Measurements from ENCODE around the gene LGALS7. TPM values are rescaled to one million over a fixed set of nuclear protein-coding genes. Genes with fewer than 3 reads are reported as not detected.
"Not testable (repeated sequence)": the region's sequence is repeated elsewhere in the genome, so short reads cannot be mapped to it uniquely, and the experiment has no call there.

The LGALS7 gene
- total RNA-seq, 2 donors from 2014 or later = not detected

DNA sequence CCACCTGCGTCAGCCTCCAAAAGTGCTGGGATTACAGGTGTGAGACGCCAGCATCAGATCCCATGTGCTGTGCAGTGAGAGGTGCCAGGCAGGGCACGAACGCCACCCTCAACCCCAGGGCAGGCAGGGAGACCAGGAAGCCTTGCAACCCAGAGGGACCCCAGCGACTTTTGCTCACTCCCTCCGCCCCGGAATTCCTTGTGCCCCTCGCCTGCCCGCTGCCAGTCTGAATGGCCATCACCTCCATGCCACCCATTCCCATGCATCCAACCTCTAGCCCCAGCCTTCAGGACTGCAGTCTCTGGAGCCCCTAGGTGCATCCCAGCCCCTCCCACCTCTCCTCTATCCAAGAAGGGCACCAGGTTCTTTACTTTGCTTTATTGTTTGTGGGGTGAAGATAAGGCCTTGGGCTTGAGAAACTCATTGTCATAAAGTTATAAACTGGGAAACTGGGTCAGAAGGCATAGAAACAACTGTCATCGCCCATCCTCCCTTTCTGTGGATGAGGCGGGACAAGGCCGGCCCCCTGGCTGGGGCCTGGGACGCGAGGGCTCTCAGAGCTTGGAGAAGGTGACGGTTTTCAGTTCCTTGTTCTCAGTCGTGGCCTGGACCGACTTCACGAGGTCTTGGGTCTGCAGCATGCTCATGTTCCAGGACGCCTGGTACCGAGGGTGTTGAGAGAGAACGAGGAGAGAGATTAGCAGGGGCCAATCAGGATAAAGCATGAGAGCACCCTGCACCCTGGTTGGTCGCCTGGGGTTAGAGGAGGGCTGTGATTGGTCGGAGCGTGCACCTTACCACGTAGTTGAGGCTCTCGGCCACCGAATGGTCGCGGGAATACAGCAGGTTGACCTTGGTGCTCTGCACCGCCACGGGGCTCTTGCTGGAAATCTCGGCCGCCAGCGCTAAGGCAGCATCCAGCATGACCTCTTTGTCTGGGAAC is 42.0 kb upstream of the LGALS7 start:
- Histone ChIP-seq H3K27me3 (no peaks in the 10 kb centered on the region), H3K9me3 (no peaks in the 10 kb centered on the region), H3K27ac (peak overlapping the region; percentile 93), H3K9ac (ENCODE audit: low read depth in 2 of 2, low read length in 2 of 2) (peak overlapping the region; percentile 30 to 85), H3K4me1 (peaks cover 8% of the 10 kb centered on the region), H3K36me3 (peaks cover 7% of the 10 kb centered on the region), H3K4me3 (no peak overlapping the region)
- intact Hi-C loops (cut with DNase I) = no loop called here
- TF ChIP-seq, protein P1, sequence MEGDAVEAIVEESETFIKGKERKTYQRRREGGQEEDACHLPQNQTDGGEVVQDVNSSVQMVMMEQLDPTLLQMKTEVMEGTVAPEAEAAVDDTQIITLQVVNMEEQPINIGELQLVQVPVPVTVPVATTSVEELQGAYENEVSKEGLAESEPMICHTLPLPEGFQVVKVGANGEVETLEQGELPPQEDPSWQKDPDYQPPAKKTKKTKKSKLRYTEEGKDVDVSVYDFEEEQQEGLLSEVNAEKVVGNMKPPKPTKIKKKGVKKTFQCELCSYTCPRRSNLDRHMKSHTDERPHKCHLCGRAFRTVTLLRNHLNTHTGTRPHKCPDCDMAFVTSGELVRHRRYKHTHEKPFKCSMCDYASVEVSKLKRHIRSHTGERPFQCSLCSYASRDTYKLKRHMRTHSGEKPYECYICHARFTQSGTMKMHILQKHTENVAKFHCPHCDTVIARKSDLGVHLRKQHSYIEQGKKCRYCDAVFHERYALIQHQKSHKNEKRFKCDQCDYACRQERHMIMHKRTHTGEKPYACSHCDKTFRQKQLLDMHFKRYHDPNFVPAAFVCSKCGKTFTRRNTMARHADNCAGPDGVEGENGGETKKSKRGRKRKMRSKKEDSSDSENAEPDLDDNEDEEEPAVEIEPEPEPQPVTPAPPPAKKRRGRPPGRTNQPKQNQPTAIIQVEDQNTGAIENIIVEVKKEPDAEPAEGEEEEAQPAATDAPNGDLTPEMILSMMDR (IDR thresholded peaks at IDR 0.05) = no peak
- peak; percentile 77 for DNase-seq

DNA sequence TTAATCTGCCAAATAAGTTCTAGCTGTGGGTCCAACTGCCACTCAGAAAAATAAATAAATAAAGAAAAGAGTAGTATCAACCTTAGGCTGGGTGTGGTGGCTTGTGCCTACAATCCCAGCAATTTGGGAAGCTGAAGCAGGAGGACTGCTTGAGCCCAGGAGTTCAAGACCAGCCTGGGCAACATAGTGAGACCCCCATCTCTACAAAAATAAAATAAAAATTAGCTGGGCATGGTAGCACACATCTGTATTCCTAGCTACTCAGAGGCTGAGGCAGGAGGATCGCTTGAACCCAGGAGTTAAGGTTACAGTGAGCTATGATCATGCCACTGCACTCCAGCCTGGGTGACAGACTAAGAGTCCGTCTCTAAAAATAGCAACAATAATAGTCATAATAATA is 40.6 kb upstream of the LGALS7 start:
- not testable (repeated sequence) for H3K4me1 ChIP-seq, H3K27me3 ChIP-seq, DNase-seq, H3K36me3 ChIP-seq, H3K9me3 ChIP-seq, H3K4me3 ChIP-seq
- Histone ChIP-seq H3K27ac (peak overlapping the region; percentile 93), H3K9ac (ENCODE audit: low read depth in 2 of 2, low read length in 2 of 2) (peak overlapping the region in 1 of 2 donors; percentile 94)
- intact Hi-C loops (cut with DNase I) = loop anchor here (5.0 kb wide), 1 partner anchor 33 kb away; the partner anchor contains the start of gene HNRNPL

DNA sequence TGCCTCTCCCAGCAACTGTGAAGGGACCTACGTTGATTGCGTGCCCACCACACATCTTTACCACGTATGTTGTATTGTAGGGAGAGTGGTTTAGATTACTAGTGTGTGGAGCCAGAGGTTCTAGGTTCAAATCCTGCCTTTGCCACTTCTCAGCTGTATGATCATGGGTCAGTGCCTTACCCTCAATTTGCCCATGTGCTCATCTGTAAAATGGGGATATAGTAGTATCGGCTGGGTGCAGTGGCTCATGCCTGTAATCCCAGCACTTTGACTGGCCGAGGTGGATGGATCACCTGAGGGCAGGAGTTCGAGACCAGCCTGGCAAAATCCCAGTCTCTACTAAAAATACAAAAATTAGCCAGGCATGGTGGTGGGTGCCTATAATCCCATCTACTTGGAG is 40.0 kb upstream of the LGALS7 start:
- Histone ChIP-seq H3K4me3 (peak overlapping the region; percentile 19), H3K4me1 (peaks cover 8% of the 10 kb centered on the region), H3K27me3 (no peaks in the 10 kb centered on the region)

DNA sequence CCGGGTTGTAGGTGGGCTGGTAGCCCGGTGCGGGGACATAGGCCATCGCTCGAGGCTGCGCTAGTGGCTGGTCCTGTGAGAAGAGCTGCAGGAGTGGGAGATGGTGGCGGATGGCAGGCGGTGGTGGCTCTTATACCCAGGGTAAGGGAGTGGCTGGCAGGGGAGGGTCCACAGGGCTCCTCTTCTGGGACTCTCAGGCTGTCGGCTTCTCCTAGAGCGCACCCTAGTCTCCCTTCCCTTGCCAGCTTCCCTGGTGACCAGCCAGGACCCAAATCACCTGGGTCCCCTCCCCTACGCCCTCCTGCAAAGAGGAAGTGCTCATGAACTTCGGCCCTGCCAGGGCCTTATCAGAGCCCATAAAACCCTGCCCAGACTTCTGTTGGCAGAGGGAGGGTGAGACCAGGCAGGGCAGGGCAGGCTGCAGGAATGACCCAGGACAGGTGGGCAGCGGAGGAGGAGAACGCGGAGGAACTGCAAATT is 39.6 kb upstream of the LGALS7 start, which contains the start of gene LGALS4:
TSS of gene LGALS4 (minus strand) at position 105 of the 480 bp plus-strand sequence. CDS start at position 46, 59 bp downstream.
- H3K4me1 ChIP-seq = peaks cover 8% of the 10 kb centered on the region
- H3K9me3 ChIP-seq = no peaks in the 10 kb centered on the region
- no peaks in the 10 kb centered on the region for H3K27me3 ChIP-seq
- H3K9ac ChIP-seq (ENCODE audit: low read depth in 2 of 2, low read length in 2 of 2) = peak within 1 kb of the TSS; percentile 77 to 94
- peaks cover 7% of the 10 kb centered on the region for H3K36me3 ChIP-seq
- TF ChIP-seq, protein P1 (IDR thresholded peaks at IDR 0.05) = no peak
- peak within 1 kb of the TSS; percentile 72 for H3K4me3 ChIP-seq
- peak; percentile 96 for DNase-seq
- peak within 1 kb of the TSS; percentile 93 for H3K27ac ChIP-seq
- intact Hi-C loops (cut with DNase I) = loop anchor here (5.0 kb wide), 1 partner anchor 34 kb away; the partner anchor contains the start of gene HNRNPL

More for the DNA sequence above, 40.0 kb upstream of the LGALS7 start:
- Histone ChIP-seq H3K9ac (ENCODE audit: low read depth in 2 of 2, low read length in 2 of 2) (peak overlapping the region; percentile 33 to 94), H3K27ac (peak overlapping the region; percentile 93), H3K9me3 (no peaks in the 10 kb centered on the region), H3K36me3 (peaks cover 7% of the 10 kb centered on the region)
- no peak for DNase-seq
- TF ChIP-seq, protein P1 (IDR thresholded peaks at IDR 0.05) = no peak
- intact Hi-C loops (cut with DNase I) = loop anchor here (5.0 kb wide), 1 partner anchor 34 kb away; the partner anchor contains the start of gene HNRNPL

DNA sequence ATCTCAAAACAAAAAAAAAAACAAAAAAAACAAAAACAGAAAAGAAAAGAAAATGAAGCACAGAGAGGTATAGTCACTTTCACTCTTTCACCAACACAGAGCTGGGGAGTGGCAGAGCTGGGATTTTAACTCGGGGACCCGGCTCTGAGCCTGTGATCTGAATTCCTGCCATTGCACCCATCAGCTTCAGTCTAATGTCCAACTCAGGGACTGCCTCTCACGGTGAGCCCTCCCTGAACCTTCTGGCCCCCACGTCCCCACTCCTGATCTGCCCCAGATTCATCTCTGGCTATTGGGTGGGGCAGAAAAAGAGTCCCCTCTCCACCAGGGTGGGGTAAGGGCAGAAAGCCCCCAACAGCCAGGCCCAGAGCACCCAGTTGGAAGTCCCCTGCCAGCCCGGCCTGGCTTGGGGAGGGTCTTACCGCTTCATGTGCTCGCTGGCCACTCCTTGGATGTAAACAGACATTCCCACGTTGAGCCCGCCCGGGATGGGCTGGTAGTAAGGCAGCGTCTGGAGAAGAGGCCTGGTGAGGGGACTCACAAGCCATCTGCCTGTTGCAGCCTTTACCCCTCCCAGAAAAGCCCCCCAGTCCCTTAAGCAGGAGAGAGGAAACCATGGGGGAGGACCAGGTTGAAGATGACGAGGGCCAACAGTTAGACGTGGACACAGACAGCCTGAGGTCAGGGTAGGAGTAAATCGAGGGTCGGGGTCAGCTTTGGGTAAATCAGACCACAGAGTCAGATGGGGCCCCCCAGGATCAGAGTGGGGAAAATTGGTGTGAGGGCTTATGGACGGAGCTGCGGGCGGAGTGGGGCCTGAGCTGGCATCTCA is 38.9 kb upstream of the LGALS7 start:
- intact Hi-C loops (cut with DNase I) = loop anchor here (5.0 kb wide), 1 partner anchor 35 kb away; the partner anchor contains the start of gene HNRNPL
- TF ChIP-seq, protein P1 (IDR thresholded peaks at IDR 0.05) = no peak
- DNase-seq = no peak
- H3K4me3 ChIP-seq = peak overlapping the region; percentile 72
- H3K36me3 ChIP-seq = peaks cover 6% of the 10 kb centered on the region
- no peaks in the 10 kb centered on the region for H3K27me3 ChIP-seq
- H3K27ac ChIP-seq = peak overlapping the region; percentile 93
- H3K9ac ChIP-seq (ENCODE audit: low read depth in 2 of 2, low read length in 2 of 2) = peak overlapping the region; percentile 77 to 94
- no peaks in the 10 kb centered on the region for H3K9me3 ChIP-seq
- H3K4me1 ChIP-seq = peaks cover 8% of the 10 kb centered on the region

All from colonic mucosa (tissue), 4 donors.